ENCODE measurements around the gene HEXB.

DNA sequence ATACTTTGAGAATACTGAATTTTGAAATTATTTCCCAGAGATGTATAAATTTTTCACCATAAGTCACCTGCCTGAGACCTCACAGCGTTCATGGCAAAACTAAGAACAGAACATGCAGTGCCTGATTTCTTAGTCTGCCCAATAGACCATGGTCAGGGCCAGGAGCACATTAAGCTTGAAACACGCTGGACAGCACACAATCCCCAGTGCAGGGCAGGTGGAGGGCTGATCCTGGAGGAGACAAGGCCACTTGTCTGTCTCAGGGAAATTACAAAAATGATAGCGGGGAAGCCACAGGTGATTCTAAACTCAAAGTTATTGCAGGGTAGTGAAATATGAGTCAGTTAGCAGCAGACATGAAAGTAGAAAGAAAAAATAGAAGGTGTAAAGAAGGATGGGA lies 25.9 kb upstream of the HEXB start:
- no peak for TF ChIP-seq CTCF (IDR thresholded peaks at IDR 0.05)
- no peak for TF ChIP-seq POLR2A (IDR thresholded peaks at IDR 0.05)
- no peak for TF ChIP-seq EP300 (IDR thresholded peaks at IDR 0.05)

Measured in ovary (tissue), 3 donors.